HG02938 (cell line): ENCODE results near the gene ETV5.

Experiments used
- ATAC-seq: cut with Tn5 transposase; IDR thresholded peaks from one replicate; pipeline ENCODE4 v1.9.1; 2021; ENCODE audit warnings: mild to moderate bottlenecking, moderate library complexity; ENCODE audit not compliant: unreplicated experiment

Gene ETV5

GRCh38 chr3:186097317-186097662 is 11.6 kb downstream of the ETV5 start:
- ATAC-seq: no peak

GRCh38 chr3:186096290-186096689 is 12.6 kb downstream of the ETV5 start:
- ATAC-seq: no peak

- ATAC-seq: no peak
These were observed 13.3 kb downstream of the ETV5 start for GRCh38 chr3:186095561-186096081.

- ATAC-seq: no peak
These were observed 14.0 kb downstream of the ETV5 start for GRCh38 chr3:186094696-186095425.

- no peak for ATAC-seq
These were observed 14.6 kb downstream of the ETV5 start for GRCh38 chr3:186094271-186094670.

GRCh38 chr3:186093271-186093900 is 15.5 kb downstream of the ETV5 start:
- no peak for ATAC-seq

GRCh38 chr3:186092360-186093070 is 16.4 kb downstream of the ETV5 start:
- ATAC-seq: no peak

GRCh38 chr3:186090901-186091300 is 18.0 kb downstream of the ETV5 start:
- no peak for ATAC-seq

- ATAC-seq: no peak
These were observed 20.6 kb downstream of the ETV5 start for GRCh38 chr3:186088335-186088734.

GRCh38 chr3:186084264-186084663 is 24.6 kb downstream of the ETV5 start:
- ATAC-seq: no peak

GRCh38 chr3:186083746-186084145 is 25.1 kb downstream of the ETV5 start:
- ATAC-seq: no peak

- no peak for ATAC-seq
These were observed 26.7 kb downstream of the ETV5 start for GRCh38 chr3:186082150-186082549.

GRCh38 chr3:186081678-186082077 is 27.2 kb downstream of the ETV5 start:
- no peak for ATAC-seq

GRCh38 chr3:186080849-186081438 is 27.9 kb downstream of the ETV5 start:
- no peak for ATAC-seq

- ATAC-seq: no peak
These were observed 29.0 kb downstream of the ETV5 start for GRCh38 chr3:186079925-186080324.

- ATAC-seq: no peak
These were observed 31.4 kb downstream of the ETV5 start for GRCh38 chr3:186077466-186077865.

- ATAC-seq: no peak
These were observed 32.8 kb downstream of the ETV5 start for GRCh38 chr3:186075931-186076567.

- ATAC-seq: no peak
These were observed 33.4 kb downstream of the ETV5 start for GRCh38 chr3:186075489-186075888.

- ATAC-seq: no peak
These were observed 35.2 kb downstream of the ETV5 start for GRCh38 chr3:186073641-186074040.

- ATAC-seq: no peak
These were observed 37.9 kb downstream of the ETV5 start for GRCh38 chr3:186070996-186071395.

GRCh38 chr3:186070550-186070949 is 38.3 kb downstream of the ETV5 start:
- no peak for ATAC-seq
